Immature natural killer cell (primary cell): ENCODE data around the gene ZNF787. TPM values are rescaled to one million over a fixed set of nuclear protein-coding genes. Genes with fewer than 3 reads are reported as not detected.

Experiments
- DNase-seq, 3 donors: peaks; one replicate each; pipeline ENCODE4 v3.0.0; 2022; ENCODE audit warnings: mixed read lengths in 1 of 3
- H3K27ac Mint-ChIP-seq, 6 donors: one replicate each; pipeline ENCODE4 v1.8.0; 2020; ENCODE audit warnings: mixed read lengths in 6 of 6, mild to moderate bottlenecking in 5 of 6, inconsistent platforms in 4 of 6, moderate library complexity in 3 of 6
- H3K27me3 Mint-ChIP-seq, 3 donors: one replicate each; pipeline ENCODE4 v1.8.0; 2020 to 2021; ENCODE audit warnings: low read depth in 3 of 3, mild to moderate bottlenecking in 3 of 3, mixed read lengths in 3 of 3, moderate library complexity in 3 of 3, inconsistent platforms in 1 of 3
- H3K36me3 Mint-ChIP-seq, 3 donors: one replicate each; pipeline ENCODE4 v1.8.0; 2020; ENCODE audit warnings: mixed read lengths in 3 of 3, inconsistent platforms in 2 of 3, mild to moderate bottlenecking in 2 of 3
- H3K4me1 Mint-ChIP-seq, 2 donors: one replicate each; pipeline ENCODE4 v1.8.0; 2020; ENCODE audit warnings: inconsistent platforms in 2 of 2, mild to moderate bottlenecking in 2 of 2, mixed read lengths in 2 of 2, moderate library complexity in 1 of 2
- H3K4me3 Mint-ChIP-seq, 5 donors: one replicate each; pipeline ENCODE4 v1.8.0; 2020; ENCODE audit warnings: mild to moderate bottlenecking in 5 of 5, mixed read lengths in 5 of 5, inconsistent platforms in 3 of 5, moderate library complexity in 3 of 5
- H3K9me3 Mint-ChIP-seq, 6 donors: one replicate each; pipeline ENCODE4 v1.8.0; 2020; ENCODE audit warnings: mild to moderate bottlenecking in 6 of 6, mixed read lengths in 6 of 6, inconsistent platforms in 4 of 6, moderate library complexity in 3 of 6
- polyA plus RNA-seq, 3 donors: library from polyadenylated mRNA; unstranded; fragments of 300-500 nt; fragmentation: Illumina TruSeq; gene quantifications; one replicate each; pipeline ENCODE4 v1.2.3, GENCODE V29; 2021

Gene ZNF787
- polyA plus RNA-seq, 3 donors from 2014 or later: 0.69 to 2.2 (median 1.5) TPM

GRCh38 chr19:56069642-56070041, 51.5 kb downstream of the ZNF787 start:
- peaks cover 0 to 2% (median 1%) of the 10 kb centered on the region in 3 donors for H3K27me3 Mint-ChIP-seq
- H3K36me3 Mint-ChIP-seq: no peaks in the 10 kb centered on the region
- DNase-seq: no peak
- H3K4me1 Mint-ChIP-seq: peaks cover 12 to 13% of the 10 kb centered on the region in 2 donors
- H3K27ac Mint-ChIP-seq: no peak overlapping the region
- H3K4me3 Mint-ChIP-seq: no peak overlapping the region
- H3K9me3 Mint-ChIP-seq: no peaks in the 10 kb centered on the region

- no peaks in the 10 kb centered on the region for H3K9me3 Mint-ChIP-seq
- peak; percentile 58 to 66 (median 63) for DNase-seq
- no peaks in the 10 kb centered on the region for H3K36me3 Mint-ChIP-seq
- H3K4me3 Mint-ChIP-seq: peak overlapping the region; percentile 66 to 79 (median 69)
- peak overlapping the region in 1 of 6 donors; percentile 23 for H3K27ac Mint-ChIP-seq
- peaks cover 12 to 13% of the 10 kb centered on the region in 2 donors for H3K4me1 Mint-ChIP-seq
- peaks cover 0 to 9% (median 3%) of the 10 kb centered on the region in 3 donors for H3K27me3 Mint-ChIP-seq
These were observed 54.7 kb downstream of the ZNF787 start for GRCh38 chr19:56066152-56067023.

GRCh38 chr19:56053596-56053995, 67.5 kb downstream of the ZNF787 start:
- Mint-ChIP-seq H3K36me3 (no peaks in the 10 kb centered on the region), H3K27me3 (peaks cover 4 to 6% (median 5%) of the 10 kb centered on the region in 3 donors), H3K9me3 (peaks cover 0 to 5% (median 0%) of the 10 kb centered on the region in 6 donors), H3K4me3 (no peak overlapping the region), H3K4me1 (no peaks in the 10 kb centered on the region), H3K27ac (no peak overlapping the region)
- DNase-seq: no peak

Other genes starting within 250 kb of the ZNF787 start
- not detected for gene NLRP13, start 189.0 kb downstream of the ZNF787 start, polyA plus RNA-seq
- not detected for gene NLRP8, start 173.5 kb downstream of the ZNF787 start, polyA plus RNA-seq
- gene NLRP5, start 134.5 kb downstream of the ZNF787 start, polyA plus RNA-seq: not detected
- gene ZNF444, start 20.0 kb upstream of the ZNF787 start, polyA plus RNA-seq: 10 to 100 TPM in 1 of 3 donors, 1 to 10 TPM in 2; 7.9 to 19.1 (median 9.0) TPM
- not detected for gene GALP, start 54.7 kb upstream of the ZNF787 start, polyA plus RNA-seq
- gene ZSCAN5B, start 76.5 kb upstream of the ZNF787 start, polyA plus RNA-seq: not detected
- gene ZSCAN5C, start 81.0 kb upstream of the ZNF787 start, polyA plus RNA-seq: not detected
- 1 to 10 TPM; 4.5 to 7.7 (median 4.9) TPM for gene EDDM13, start 151.5 kb upstream of the ZNF787 start, polyA plus RNA-seq
- gene ZSCAN5A, start 193.5 kb upstream of the ZNF787 start, polyA plus RNA-seq: 10 to 100 TPM in 1 of 3 donors, 1 to 10 TPM in 2; 4.3 to 11.4 (median 7.7) TPM